Right lobe of liver (tissue), 4 donors: Measurements from ENCODE around the gene TBC1D8.

Experiments used
- CTCF ChIP-seq, 4 donors: fragments of 200-600 bp in 3 of 4; fragments of 450-650 bp in 1 of 4; IDR thresholded peaks; one replicate each; pipeline versions ENCODE4 v1.5.1 to v1.8.0; 2016 to 2022; ENCODE audit warnings: antibody characterized with exemption in 4 of 4, mild to moderate bottlenecking in 2 of 4
- POLR2A ChIP-seq: fragments of 450-650 bp; IDR thresholded peaks from one replicate; pipeline ENCODE4 v1.6.1; 2017; ENCODE audit warnings: antibody characterized with exemption, mild to moderate bottlenecking
- donor health status: DM: no; HTN: no; CAD: no.
- donor health status: DM: no; HTN: no; CAD: no.
- donor health status: DM: no; HTN: yes; CAD: no.

GRCh38 chr2:101153787-101154186, 2.6 kb upstream of the TBC1D8 start:
- TF ChIP-seq CTCF (IDR thresholded peaks at IDR 0.05): no peak
- no peak for TF ChIP-seq POLR2A
